HEK293 (cell line): ENCODE data around the gene PPP1R18.

Source experiments
- GLI2 ChIP-seq: fragments of 450-650 bp; formaldehyde crosslinking; IDR thresholded peaks from 2 replicates; pipeline ENCODE4; 2017; ENCODE audit warnings: missing biosample characterization, missing genetic modification characterization, low read depth, borderline replicate concordance
- GLIS2 ChIP-seq: fragments of 450-650 bp; formaldehyde crosslinking; IDR thresholded peaks from 2 replicates; pipeline ENCODE4 v1.5.1; 2016; ENCODE audit warnings: missing biosample characterization, missing genetic modification characterization
- HOXC10 ChIP-seq: sonication (generic); formaldehyde crosslinking; IDR thresholded peaks from 2 replicates; pipeline ENCODE4 v1.8.1; 2023; ENCODE audit warnings: mild to moderate bottlenecking, missing genetic modification reagents
- HOXD13 ChIP-seq: sonication (generic); formaldehyde crosslinking; IDR thresholded peaks from 2 replicates; pipeline ENCODE4 v1.8.0; 2022; ENCODE audit warnings: missing genetic modification reagents, borderline replicate concordance
- RBAK ChIP-seq: fragments of 450-650 bp; formaldehyde crosslinking; IDR thresholded peaks from 2 replicates; pipeline ENCODE4 v1.5.1; 2016; ENCODE audit warnings: missing biosample characterization, missing genetic modification characterization
- TRIM28 ChIP-seq: IDR thresholded peaks from 2 replicates; pipeline ENCODE4 v1.6.1; 2011; ENCODE audit warnings: low read length, control low read depth, borderline replicate concordance
- ZEB2 ChIP-seq: fragments of 450-650 bp; formaldehyde crosslinking; IDR thresholded peaks from 2 replicates; pipeline ENCODE4 v1.5.1; 2016; ENCODE audit warnings: missing biosample characterization, missing genetic modification characterization
- ZFP41 ChIP-seq: fragments of 450-650 bp; formaldehyde crosslinking; IDR thresholded peaks from 2 replicates; pipeline ENCODE4 v1.5.1; 2016; ENCODE audit warnings: missing biosample characterization, missing genetic modification characterization, borderline replicate concordance
- ZIC2 ChIP-seq: fragments of 450-650 bp; formaldehyde crosslinking; IDR thresholded peaks from 2 replicates; pipeline ENCODE4 v1.5.1; 2016; ENCODE audit warnings: missing biosample characterization, missing genetic modification characterization
- ZNF175 ChIP-seq: fragments of 450-650 bp; formaldehyde crosslinking; IDR thresholded peaks from 2 replicates; pipeline ENCODE4 v1.5.1; 2016; ENCODE audit warnings: missing biosample characterization, missing genetic modification characterization
- ZNF184 ChIP-seq: fragments of 450-650 bp; IDR thresholded peaks from 2 replicates; pipeline ENCODE4 v1.5.1; 2018; ENCODE audit warnings: missing biosample characterization, mild to moderate bottlenecking, missing genetic modification characterization
- ZNF19 ChIP-seq: fragments of 450-650 bp; formaldehyde crosslinking; IDR thresholded peaks from 2 replicates; pipeline ENCODE4; 2016; ENCODE audit warnings: missing biosample characterization, missing genetic modification characterization, low read depth
- ZNF394 ChIP-seq: fragments of 450-650 bp; formaldehyde crosslinking; IDR thresholded peaks from 2 replicates; pipeline ENCODE4 v1.5.1; 2016; ENCODE audit warnings: missing biosample characterization, missing genetic modification characterization, mild to moderate bottlenecking, moderate library complexity, borderline replicate concordance
- ZNF423 ChIP-seq: fragments of 450-650 bp; formaldehyde crosslinking; IDR thresholded peaks from 2 replicates; pipeline ENCODE4 v1.5.1; 2016; ENCODE audit warnings: missing biosample characterization, missing genetic modification characterization
- ZNF426 ChIP-seq: fragments of 450-650 bp; formaldehyde crosslinking; IDR thresholded peaks from 2 replicates; pipeline ENCODE4 v1.5.1; 2017; ENCODE audit warnings: missing biosample characterization, missing genetic modification characterization, mild to moderate bottlenecking, inconsistent platforms, moderate library complexity
- ZNF677 ChIP-seq: fragments of 450-650 bp; IDR thresholded peaks from 2 replicates; pipeline ENCODE4 v1.5.0; 2018; ENCODE audit warnings: missing biosample characterization, mild to moderate bottlenecking, missing genetic modification characterization, moderate library complexity
- ZNF792 ChIP-seq: fragments of 450-650 bp; formaldehyde crosslinking; IDR thresholded peaks from 2 replicates; pipeline ENCODE4 v1.5.1; 2016; ENCODE audit warnings: missing biosample characterization, missing genetic modification characterization
- ZNF830 ChIP-seq: fragments of 450-650 bp; IDR thresholded peaks from 2 replicates; pipeline ENCODE4 v1.5.0; 2018; ENCODE audit warnings: missing biosample characterization, missing genetic modification characterization, low read depth, mild to moderate bottlenecking, moderate library complexity
- TF ChIP-seq, protein P1 (sequence below): fragments of 450-650 bp; formaldehyde crosslinking; IDR thresholded peaks from 2 replicates; pipeline ENCODE4 v1.5.1; 2017; ENCODE audit warnings: missing biosample characterization, missing genetic modification characterization
- TF ChIP-seq, protein P2 (sequence below): fragments of 450-650 bp; formaldehyde crosslinking; IDR thresholded peaks from 2 replicates; pipeline ENCODE4 v1.5.1; 2016; ENCODE audit warnings: missing biosample characterization, missing genetic modification characterization
- TF ChIP-seq, protein P3 (sequence below): fragments of 450-650 bp; formaldehyde crosslinking; optimal IDR thresholded peaks from 2 replicates; pipeline ENCODE3; 2016; ENCODE audit warnings: missing biosample characterization, mild to moderate bottlenecking, missing genetic modification characterization
- TF ChIP-seq, protein P4 (sequence below): fragments of 450-650 bp; formaldehyde crosslinking; IDR thresholded peaks from 2 replicates; pipeline ENCODE4 v1.5.1; 2017; ENCODE audit warnings: missing biosample characterization, missing genetic modification characterization
- TF ChIP-seq, protein P5 (sequence below): fragments of 450-650 bp; formaldehyde crosslinking; IDR thresholded peaks from 2 replicates; pipeline ENCODE4 v1.5.1; 2016; ENCODE audit warnings: missing biosample characterization, missing genetic modification characterization
- TF ChIP-seq, protein P6 (sequence below): fragments of 450-650 bp; formaldehyde crosslinking; IDR thresholded peaks from 2 replicates; pipeline ENCODE4 v1.5.1; 2016; ENCODE audit warnings: missing biosample characterization, missing genetic modification characterization, borderline replicate concordance

Gene PPP1R18

DNA sequence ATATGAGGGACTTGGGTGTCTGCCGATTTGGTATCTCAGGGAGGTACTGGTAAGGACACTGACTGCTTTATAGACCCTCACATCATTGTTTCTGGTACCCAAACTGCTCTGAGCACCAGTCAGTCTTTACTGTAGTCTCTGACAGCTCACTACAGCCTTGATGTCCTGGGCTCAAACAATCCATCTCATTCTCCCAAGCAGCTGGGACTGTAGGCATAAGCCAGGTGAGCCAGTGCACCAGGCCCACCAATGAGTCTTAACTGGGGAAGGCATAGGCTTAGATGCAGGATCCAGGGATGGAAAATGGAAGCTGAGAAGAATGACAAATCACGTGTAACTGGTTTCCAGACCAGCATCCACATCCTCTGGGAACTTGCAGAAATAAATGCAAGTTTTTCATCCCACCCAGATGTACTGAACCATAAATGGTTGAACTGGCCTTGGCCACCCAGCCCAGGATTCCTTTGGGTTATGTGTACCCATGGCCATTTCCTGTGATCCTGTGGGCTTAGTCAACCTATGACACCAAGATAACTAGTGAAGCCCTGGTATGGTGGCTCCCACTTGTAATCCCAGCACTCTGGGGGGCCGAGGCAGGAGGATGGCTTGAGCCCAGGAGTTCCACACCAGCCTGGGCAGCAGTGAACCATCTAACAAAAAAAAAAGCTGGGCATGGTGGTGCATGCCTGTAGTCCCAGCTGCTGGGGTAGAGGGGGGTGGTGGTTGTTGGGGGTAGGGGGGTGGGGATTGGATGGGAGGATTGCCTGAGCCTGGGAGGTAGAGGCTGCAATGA, 39.5 kb upstream of the PPP1R18 start (continued):
- TF ChIP-seq, protein P1, sequence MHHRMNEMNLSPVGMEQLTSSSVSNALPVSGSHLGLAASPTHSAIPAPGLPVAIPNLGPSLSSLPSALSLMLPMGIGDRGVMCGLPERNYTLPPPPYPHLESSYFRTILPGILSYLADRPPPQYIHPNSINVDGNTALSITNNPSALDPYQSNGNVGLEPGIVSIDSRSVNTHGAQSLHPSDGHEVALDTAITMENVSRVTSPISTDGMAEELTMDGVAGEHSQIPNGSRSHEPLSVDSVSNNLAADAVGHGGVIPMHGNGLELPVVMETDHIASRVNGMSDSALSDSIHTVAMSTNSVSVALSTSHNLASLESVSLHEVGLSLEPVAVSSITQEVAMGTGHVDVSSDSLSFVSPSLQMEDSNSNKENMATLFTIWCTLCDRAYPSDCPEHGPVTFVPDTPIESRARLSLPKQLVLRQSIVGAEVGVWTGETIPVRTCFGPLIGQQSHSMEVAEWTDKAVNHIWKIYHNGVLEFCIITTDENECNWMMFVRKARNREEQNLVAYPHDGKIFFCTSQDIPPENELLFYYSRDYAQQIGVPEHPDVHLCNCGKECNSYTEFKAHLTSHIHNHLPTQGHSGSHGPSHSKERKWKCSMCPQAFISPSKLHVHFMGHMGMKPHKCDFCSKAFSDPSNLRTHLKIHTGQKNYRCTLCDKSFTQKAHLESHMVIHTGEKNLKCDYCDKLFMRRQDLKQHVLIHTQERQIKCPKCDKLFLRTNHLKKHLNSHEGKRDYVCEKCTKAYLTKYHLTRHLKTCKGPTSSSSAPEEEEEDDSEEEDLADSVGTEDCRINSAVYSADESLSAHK, result no peak
- TF ChIP-seq, protein P2, sequence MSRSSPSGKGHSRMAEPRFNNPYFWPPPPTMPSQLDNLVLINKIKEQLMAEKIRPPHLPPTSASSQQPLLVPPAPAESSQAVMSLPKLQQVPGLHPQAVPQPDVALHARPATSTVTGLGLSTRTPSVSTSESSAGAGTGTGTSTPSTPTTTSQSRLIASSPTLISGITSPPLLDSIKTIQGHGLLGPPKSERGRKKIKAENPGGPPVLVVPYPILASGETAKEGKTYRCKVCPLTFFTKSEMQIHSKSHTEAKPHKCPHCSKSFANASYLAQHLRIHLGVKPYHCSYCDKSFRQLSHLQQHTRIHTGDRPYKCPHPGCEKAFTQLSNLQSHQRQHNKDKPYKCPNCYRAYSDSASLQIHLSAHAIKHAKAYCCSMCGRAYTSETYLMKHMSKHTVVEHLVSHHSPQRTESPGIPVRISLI (tag by site-specific recombination), result no peak
- TF ChIP-seq HOXC10 (CRISPR knock-in tag), result no peak
- no peak for TF ChIP-seq ZNF175 (tag by site-specific recombination)
- TF ChIP-seq, protein P3, sequence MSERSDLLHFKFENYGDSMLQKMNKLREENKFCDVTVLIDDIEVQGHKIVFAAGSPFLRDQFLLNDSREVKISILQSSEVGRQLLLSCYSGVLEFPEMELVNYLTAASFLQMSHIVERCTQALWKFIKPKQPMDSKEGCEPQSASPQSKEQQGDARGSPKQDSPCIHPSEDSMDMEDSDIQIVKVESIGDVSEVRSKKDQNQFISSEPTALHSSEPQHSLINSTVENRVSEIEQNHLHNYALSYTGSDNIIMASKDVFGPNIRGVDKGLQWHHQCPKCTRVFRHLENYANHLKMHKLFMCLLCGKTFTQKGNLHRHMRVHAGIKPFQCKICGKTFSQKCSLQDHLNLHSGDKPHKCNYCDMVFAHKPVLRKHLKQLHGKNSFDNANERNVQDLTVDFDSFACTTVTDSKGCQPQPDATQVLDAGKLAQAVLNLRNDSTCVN, result no peak
- TF ChIP-seq GLIS2 (tag by site-specific recombination), result peak; percentile 11; the same call in 1 of the 2 replicates
- no peak for TF ChIP-seq HOXD13 (CRISPR knock-in tag)
- no peak for TF ChIP-seq ZNF677 (tag by site-specific recombination)
- no peak for TF ChIP-seq ZNF792 (tag by site-specific recombination)
- TF ChIP-seq, protein P4, sequence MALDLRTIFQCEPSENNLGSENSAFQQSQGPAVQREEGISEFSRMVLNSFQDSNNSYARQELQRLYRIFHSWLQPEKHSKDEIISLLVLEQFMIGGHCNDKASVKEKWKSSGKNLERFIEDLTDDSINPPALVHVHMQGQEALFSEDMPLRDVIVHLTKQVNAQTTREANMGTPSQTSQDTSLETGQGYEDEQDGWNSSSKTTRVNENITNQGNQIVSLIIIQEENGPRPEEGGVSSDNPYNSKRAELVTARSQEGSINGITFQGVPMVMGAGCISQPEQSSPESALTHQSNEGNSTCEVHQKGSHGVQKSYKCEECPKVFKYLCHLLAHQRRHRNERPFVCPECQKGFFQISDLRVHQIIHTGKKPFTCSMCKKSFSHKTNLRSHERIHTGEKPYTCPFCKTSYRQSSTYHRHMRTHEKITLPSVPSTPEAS (tag by site-specific recombination), result 0 out of 2 replicates have a peak, but pooled peaks have one; percentile 5
- TF ChIP-seq ZNF423 (tag by site-specific recombination), result no peak
- no peak for TF ChIP-seq ZNF426
- TF ChIP-seq RBAK (tag by site-specific recombination), result no peak
- TF ChIP-seq GLI2 (tag by site-specific recombination), result no peak
- TF ChIP-seq TRIM28, result no peak
- no peak for TF ChIP-seq ZNF830
- TF ChIP-seq, protein P5, sequence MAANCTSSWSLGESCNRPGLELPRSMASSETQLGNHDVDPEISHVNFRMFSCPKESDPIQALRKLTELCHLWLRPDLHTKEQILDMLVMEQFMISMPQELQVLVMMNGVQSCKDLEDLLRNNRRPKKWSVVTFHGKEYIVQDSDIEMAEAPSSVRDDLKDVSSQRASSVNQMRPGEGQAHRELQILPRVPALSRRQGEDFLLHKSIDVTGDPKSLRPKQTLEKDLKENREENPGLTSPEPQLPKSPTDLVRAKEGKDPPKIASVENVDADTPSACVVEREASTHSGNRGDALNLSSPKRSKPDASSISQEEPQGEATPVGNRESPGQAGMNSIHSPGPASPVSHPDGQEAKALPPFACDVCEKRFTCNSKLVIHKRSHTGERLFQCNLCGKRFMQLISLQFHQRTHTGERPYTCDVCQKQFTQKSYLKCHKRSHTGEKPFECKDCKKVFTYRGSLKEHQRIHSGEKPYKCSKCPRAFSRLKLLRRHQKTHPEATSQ, result no peak
- no peak for TF ChIP-seq ZFP41 (tag by site-specific recombination)
- TF ChIP-seq ZNF19 (tag by site-specific recombination), result no peak
- no peak for TF ChIP-seq ZIC2 (tag by site-specific recombination)
- no peak for TF ChIP-seq ZNF394 (tag by site-specific recombination)
- TF ChIP-seq, protein P6, sequence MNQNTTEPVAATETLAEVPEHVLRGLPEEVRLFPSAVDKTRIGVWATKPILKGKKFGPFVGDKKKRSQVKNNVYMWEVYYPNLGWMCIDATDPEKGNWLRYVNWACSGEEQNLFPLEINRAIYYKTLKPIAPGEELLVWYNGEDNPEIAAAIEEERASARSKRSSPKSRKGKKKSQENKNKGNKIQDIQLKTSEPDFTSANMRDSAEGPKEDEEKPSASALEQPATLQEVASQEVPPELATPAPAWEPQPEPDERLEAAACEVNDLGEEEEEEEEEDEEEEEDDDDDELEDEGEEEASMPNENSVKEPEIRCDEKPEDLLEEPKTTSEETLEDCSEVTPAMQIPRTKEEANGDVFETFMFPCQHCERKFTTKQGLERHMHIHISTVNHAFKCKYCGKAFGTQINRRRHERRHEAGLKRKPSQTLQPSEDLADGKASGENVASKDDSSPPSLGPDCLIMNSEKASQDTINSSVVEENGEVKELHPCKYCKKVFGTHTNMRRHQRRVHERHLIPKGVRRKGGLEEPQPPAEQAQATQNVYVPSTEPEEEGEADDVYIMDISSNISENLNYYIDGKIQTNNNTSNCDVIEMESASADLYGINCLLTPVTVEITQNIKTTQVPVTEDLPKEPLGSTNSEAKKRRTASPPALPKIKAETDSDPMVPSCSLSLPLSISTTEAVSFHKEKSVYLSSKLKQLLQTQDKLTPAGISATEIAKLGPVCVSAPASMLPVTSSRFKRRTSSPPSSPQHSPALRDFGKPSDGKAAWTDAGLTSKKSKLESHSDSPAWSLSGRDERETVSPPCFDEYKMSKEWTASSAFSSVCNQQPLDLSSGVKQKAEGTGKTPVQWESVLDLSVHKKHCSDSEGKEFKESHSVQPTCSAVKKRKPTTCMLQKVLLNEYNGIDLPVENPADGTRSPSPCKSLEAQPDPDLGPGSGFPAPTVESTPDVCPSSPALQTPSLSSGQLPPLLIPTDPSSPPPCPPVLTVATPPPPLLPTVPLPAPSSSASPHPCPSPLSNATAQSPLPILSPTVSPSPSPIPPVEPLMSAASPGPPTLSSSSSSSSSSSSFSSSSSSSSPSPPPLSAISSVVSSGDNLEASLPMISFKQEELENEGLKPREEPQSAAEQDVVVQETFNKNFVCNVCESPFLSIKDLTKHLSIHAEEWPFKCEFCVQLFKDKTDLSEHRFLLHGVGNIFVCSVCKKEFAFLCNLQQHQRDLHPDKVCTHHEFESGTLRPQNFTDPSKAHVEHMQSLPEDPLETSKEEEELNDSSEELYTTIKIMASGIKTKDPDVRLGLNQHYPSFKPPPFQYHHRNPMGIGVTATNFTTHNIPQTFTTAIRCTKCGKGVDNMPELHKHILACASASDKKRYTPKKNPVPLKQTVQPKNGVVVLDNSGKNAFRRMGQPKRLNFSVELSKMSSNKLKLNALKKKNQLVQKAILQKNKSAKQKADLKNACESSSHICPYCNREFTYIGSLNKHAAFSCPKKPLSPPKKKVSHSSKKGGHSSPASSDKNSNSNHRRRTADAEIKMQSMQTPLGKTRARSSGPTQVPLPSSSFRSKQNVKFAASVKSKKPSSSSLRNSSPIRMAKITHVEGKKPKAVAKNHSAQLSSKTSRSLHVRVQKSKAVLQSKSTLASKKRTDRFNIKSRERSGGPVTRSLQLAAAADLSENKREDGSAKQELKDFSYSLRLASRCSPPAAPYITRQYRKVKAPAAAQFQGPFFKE, result no peak
- TF ChIP-seq ZNF184 (tag by site-specific recombination), result no peak
- peak; percentile 58 for TF ChIP-seq ZEB2 (tag by site-specific recombination)
